MM.1S (cell line): ENCODE data around the gene ACAD11.

Experiments used
- DNase-seq: peaks from one replicate; pipeline ENCODE4 v3.0.0-alpha.2; 2015
- H2AFZ ChIP-seq: fragments of 300-600 bp; sonication (generic); 2 replicates; pipeline ENCODE4 v1.6.0; 2016; ENCODE audit warnings: antibody characterized with exemption, low read length
- H3F3A ChIP-seq: fragments of 300-600 bp; sonication (generic); 2 replicates; pipeline ENCODE4 v1.6.1; 2016; ENCODE audit warnings: mild to moderate bottlenecking, antibody characterized with exemption, low read length, moderate library complexity, mixed read lengths; ENCODE audit not compliant: insufficient read depth
- H3K27ac ChIP-seq: fragments of 300-600 bp; sonication (generic); 2 replicates; pipeline ENCODE4 v1.5.1; 2016; ENCODE audit warnings: mild to moderate bottlenecking, low read length
- H3K27me3 ChIP-seq: fragments of 300-600 bp; sonication (generic); replicated peaks from 2 replicates; pipeline ENCODE4 v1.6.0; 2016; ENCODE audit warnings: low read length; ENCODE audit not compliant: insufficient read depth
- H3K36me3 ChIP-seq: fragments of 300-600 bp; sonication (generic); replicated peaks from 2 replicates; pipeline ENCODE4 v1.6.1; 2016; ENCODE audit warnings: mild to moderate bottlenecking, low read length, mixed read lengths; ENCODE audit not compliant: insufficient read depth
- H3K4me1 ChIP-seq: fragments of 300-600 bp; sonication (generic); 2 replicates; pipeline ENCODE4 v1.6.1; 2016; ENCODE audit warnings: low read length, mixed read lengths
- H3K4me2 ChIP-seq: fragments of 300-600 bp; sonication (generic); 2 replicates; pipeline ENCODE4 v1.6.0; 2016; ENCODE audit warnings: low read depth, low read length
- H3K4me3 ChIP-seq: fragments of 300-600 bp; sonication (generic); 2 replicates; pipeline ENCODE4 v1.5.1; 2016; ENCODE audit warnings: low read length, mixed read lengths
- H3K79me2 ChIP-seq: fragments of 300-600 bp; sonication (generic); 2 replicates; pipeline ENCODE4 v1.6.1; 2016; ENCODE audit warnings: mixed run types, low read length, mixed read lengths
- H3K9ac ChIP-seq: fragments of 300-600 bp; sonication (generic); 2 replicates; pipeline ENCODE4 v1.6.1; 2016; ENCODE audit warnings: low read length, mixed read lengths
- H3K9me2 ChIP-seq: fragments of 300-600 bp; sonication (generic); replicated peaks from 2 replicates; pipeline ENCODE4 v1.6.1; 2016; ENCODE audit warnings: mild to moderate bottlenecking, low read length, mixed read lengths; ENCODE audit not compliant: insufficient read depth
- H3K9me3 ChIP-seq: fragments of 300-600 bp; sonication (generic); replicated peaks from 2 replicates; pipeline ENCODE4 v1.6.1; 2016; ENCODE audit warnings: mild to moderate bottlenecking, low read length, mixed read lengths; ENCODE audit not compliant: insufficient read depth
- H4K20me1 ChIP-seq: fragments of 300-600 bp; sonication (generic); 2 replicates; pipeline ENCODE4 v1.6.1; 2016; ENCODE audit warnings: mild to moderate bottlenecking, low read length, moderate library complexity, mixed read lengths; ENCODE audit not compliant: insufficient read depth
- CTCF ChIP-seq: fragments of 300-600 bp; sonication (generic); IDR thresholded peaks from 2 replicates; pipeline ENCODE4 v1.5.1; 2016; ENCODE audit warnings: antibody characterized with exemption, low read length, mixed read lengths
- EZH2 ChIP-seq: fragments of 300-600 bp; sonication (generic); optimal IDR thresholded peaks from 2 replicates; pipeline ENCODE3; 2017; ENCODE audit warnings: low read depth, mild to moderate bottlenecking, antibody characterized with exemption, low read length, mixed read lengths
- EZH2phosphoT487 ChIP-seq: fragments of 300-600 bp; sonication (generic); IDR thresholded peaks from 2 replicates; pipeline ENCODE4 v1.6.1; 2018; ENCODE audit warnings: antibody characterized with exemption, low read length

Gene ACAD11

DNA sequence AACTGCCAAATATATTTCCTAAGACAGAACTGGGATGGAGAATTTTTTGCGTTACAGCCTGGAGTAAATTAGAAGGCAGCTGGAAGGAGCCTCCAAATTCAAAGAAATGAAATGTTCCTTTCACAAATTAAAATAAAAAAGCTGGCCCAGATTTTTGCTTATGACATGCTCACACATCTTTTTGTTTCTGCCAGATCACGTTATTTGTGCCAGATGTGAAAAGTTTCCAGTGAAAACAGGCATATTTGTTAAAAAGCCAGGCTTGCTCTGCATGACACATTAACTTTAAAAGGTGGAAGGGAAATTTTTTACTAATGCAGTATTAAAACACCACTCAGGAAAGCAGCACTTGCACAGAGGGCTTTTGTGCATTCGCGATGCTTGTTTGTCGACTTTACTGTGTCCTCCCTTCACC lies 85.8 kb downstream of the ACAD11 start:
- H3K9ac ChIP-seq = no peak overlapping the region
- H3K27ac ChIP-seq = no peak overlapping the region
- H3K9me3 ChIP-seq = no peaks in the 10 kb centered on the region
- H3K79me2 ChIP-seq = no peaks in the 10 kb centered on the region
- no peak overlapping the region for H3K4me2 ChIP-seq
- no peak for DNase-seq
- no peaks in the 10 kb centered on the region for H3K36me3 ChIP-seq
- H4K20me1 ChIP-seq = no peaks in the 10 kb centered on the region
- H3K4me1 ChIP-seq = peaks cover 13% of the 10 kb centered on the region
- H3K9me2 ChIP-seq = no peaks in the 10 kb centered on the region
- H3K27me3 ChIP-seq = no peaks in the 10 kb centered on the region
- TF ChIP-seq EZH2 (no peak), EZH2phosphoT487 (no peak), CTCF (no peak)
- H2AFZ ChIP-seq = no peak overlapping the region
- no peak overlapping the region for H3K4me3 ChIP-seq
- peaks cover 13% of the 10 kb centered on the region for H3F3A ChIP-seq

DNA sequence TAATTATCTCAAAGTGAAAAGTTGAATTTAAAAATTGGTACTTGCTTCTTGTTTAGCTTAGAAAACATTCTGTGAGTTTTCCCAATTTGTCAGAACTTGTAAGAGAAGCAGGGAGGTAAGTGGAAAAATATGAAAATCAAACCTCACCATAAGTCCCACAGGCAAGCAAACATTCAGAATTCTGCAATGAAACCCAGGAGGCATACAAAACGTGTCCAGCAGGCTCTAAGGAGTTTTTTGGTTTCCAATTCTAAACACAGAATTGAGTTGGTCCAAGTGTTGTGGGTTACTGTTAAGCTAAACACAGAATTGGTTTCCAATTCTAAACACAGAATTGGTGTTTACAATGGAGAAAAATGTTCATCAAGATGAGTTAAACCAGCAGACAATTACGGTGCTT lies 89.6 kb downstream of the ACAD11 start:
- TF ChIP-seq EZH2phosphoT487 = no peak
- TF ChIP-seq CTCF = no peak
- Histone ChIP-seq H3K4me2 (peak overlapping the region; percentile 76; the same call in 1 of the 2 replicates), H3K27ac (peak overlapping the region; percentile 97), H3K4me1 (peaks cover 38% of the 10 kb centered on the region), H3K9me3 (no peaks in the 10 kb centered on the region), H3K27me3 (no peaks in the 10 kb centered on the region), H3K9ac (peak overlapping the region; percentile 63; the same call in 1 of the 2 replicates), H2AFZ (peak overlapping the region; percentile 50; the same call in 1 of the 2 replicates), H3K9me2 (no peaks in the 10 kb centered on the region), H4K20me1 (no peaks in the 10 kb centered on the region), H3K36me3 (no peaks in the 10 kb centered on the region), H3K4me3 (no peak overlapping the region), H3K79me2 (no peaks in the 10 kb centered on the region), H3F3A (peaks cover 29% of the 10 kb centered on the region)
- no peak for DNase-seq

- H3F3A ChIP-seq = peaks cover 29% of the 10 kb centered on the region
- TF ChIP-seq EZH2 = no peak
- no peak for TF ChIP-seq CTCF
- no peak for TF ChIP-seq EZH2phosphoT487
- H3K4me2 ChIP-seq = peak overlapping the region; percentile 76
- DNase-seq = no peak
- no peaks in the 10 kb centered on the region for H3K36me3 ChIP-seq
- peak overlapping the region; percentile 97 for H3K27ac ChIP-seq
- H3K4me3 ChIP-seq = peak overlapping the region; percentile 0; the same call in 1 of the 2 replicates
- no peaks in the 10 kb centered on the region for H3K79me2 ChIP-seq
- H3K9me3 ChIP-seq = no peaks in the 10 kb centered on the region
- no peaks in the 10 kb centered on the region for H3K9me2 ChIP-seq
- H3K9ac ChIP-seq = peak overlapping the region; percentile 63
- peak overlapping the region; percentile 50 for H2AFZ ChIP-seq
- H3K4me1 ChIP-seq = peaks cover 40% of the 10 kb centered on the region
- no peaks in the 10 kb centered on the region for H3K27me3 ChIP-seq
- no peaks in the 10 kb centered on the region for H4K20me1 ChIP-seq
These were observed 90.0 kb downstream of the ACAD11 start for GRCh38 chr3:132569580-132569979.
